IPS-NIHi7 (cell line): ENCODE measurements around the gene AKR1C8.
"Not testable (repeated sequence)": the region's sequence is repeated elsewhere in the genome, so short reads cannot be mapped to it uniquely, and the experiment has no call there.

Experiments
- DNase-seq: peaks from one replicate; pipeline ENCODE4 v3.0.0; 2012; ENCODE audit warnings: mixed read lengths; ENCODE audit errors: extremely low spot score

Gene AKR1C8

GRCh38 chr10:5168897-5169420, 16.0 kb downstream of the AKR1C8 start:
- DNase-seq: no peak

DNA sequence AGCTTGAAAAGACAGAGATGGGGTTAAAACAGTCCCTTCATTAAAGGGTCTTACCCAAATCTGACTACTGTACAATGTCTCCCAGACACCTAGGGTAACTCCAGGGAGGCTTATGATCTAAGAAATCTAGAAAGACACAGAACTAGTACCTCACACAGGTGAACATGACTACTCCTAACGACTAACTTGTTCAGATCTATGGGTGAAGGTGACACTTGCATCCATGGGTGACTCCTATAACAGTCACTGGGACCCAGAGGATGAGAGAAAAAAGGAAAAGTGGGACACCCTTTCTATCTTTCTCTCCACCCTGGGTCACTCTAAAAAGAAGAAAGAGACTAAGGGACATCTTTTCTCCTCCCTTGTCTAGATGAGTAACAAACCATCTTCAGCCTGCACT, 19.2 kb downstream of the AKR1C8 start:
- no peak for DNase-seq

DNA sequence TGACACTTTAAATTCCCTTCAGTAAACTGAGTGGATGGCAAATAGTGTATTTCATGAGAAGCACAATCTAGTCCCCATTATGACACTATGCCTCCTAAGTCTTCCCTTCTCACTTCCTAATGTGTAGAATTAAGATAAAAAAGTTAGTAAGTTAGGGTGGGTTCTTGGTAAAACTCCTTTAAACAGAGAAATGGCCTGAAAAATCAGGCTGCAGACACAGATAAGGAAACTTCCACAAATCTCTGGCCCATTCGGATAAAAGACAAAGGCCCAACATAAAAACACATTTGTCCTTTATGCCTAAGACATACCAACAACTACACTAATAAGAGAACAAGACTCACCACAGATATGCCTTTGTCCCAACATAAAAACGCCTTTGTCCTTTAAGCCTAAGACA, 21.5 kb downstream of the AKR1C8 start:
- DNase-seq: no peak

- no peak for DNase-seq
These were observed 25.8 kb downstream of the AKR1C8 start for GRCh38 chr10:5159126-5159525.

- DNase-seq: no peak
These were observed 27.4 kb downstream of the AKR1C8 start for GRCh38 chr10:5157501-5157900.

- no peak for DNase-seq
These were observed 29.0 kb downstream of the AKR1C8 start for GRCh38 chr10:5155951-5156350.

GRCh38 chr10:5151076-5151475, 33.9 kb downstream of the AKR1C8 start:
- no peak for DNase-seq

GRCh38 chr10:5148678-5149032, 36.3 kb downstream of the AKR1C8 start:
- no peak for DNase-seq

DNA sequence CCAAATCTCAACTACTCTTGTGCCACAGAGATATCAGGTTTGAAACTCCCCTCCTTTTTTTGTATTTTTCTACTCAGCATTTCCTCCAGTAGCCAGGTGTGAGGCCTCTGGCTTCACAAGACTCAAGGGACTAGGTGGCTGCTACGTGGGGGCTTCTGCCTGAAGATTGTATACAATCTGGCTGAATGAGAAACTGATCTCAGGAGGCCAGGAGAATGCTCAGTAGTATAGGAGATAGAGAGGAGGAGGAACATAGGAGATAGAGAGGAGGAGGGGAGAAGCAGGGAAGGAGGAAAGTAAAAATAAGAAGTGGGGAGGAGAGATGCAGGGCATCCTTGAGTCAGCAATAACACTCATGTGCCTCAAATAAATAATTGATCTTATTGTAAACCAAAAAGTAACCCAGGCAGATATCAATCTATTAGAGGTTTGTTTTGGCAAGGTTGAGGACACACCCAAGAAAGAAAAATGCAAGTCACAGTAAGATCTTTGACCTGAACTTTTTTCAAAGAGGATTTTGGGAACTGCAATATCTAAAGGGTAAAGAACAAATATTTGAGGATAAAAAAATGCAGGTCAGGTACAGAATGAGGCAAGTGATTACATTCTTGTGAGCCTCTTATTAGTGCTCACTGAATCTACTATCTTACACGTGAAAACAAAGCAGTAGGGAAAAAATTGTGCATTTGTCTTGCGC, 36.8 kb downstream of the AKR1C8 start:
- no peak for DNase-seq

DNA sequence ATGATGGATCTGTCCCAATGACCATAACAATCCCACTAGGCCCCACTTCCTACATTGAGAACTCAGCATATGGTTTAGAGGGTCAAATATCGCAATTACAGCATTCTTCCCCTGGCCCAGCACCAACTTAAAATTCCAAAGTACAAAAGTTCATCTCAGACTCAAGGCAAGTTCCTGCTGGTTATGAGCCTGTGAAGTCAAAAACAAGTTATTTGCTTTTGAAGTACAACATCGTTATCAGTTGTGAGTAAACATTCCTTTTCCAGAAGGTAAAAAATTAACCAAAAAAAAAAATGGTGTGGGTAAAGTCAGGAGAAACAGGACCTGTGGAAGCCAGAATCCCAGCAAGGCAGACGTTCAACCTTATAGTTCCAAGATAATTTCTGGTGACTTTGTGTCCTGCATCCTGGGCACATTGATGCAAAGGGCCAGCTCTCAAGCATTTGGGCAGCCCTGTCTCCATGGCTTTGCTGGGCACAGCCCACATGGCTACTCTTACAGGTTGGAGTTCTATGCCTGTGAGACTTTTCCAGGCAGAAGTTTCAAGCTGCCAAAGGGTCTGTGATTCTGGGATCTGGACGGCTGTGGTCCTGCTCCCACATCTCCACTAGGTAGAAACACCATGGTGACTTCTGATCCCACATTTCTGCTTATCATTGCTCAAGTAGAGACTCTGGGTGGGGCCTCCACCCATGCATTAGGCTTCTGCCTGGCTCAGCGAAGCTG, 37.5 kb downstream of the AKR1C8 start:
- DNase-seq: no peak

DNA sequence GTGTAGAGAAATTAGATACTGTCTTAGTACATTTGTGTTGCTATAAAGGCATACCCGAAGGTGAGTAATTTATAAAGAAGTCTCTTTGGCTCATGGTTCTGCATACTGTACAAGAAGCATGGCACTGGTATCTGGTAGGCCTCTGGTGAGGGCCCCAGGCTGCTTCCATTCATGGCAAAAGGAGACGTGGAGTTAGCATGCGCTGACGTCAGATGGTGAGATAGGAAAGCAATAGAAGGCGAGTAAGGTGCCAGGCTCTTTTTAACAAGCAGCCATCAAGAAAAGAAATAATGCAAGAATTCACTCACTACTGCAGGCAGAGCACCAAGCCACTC, 38.1 kb downstream of the AKR1C8 start:
- no peak for DNase-seq

- DNase-seq: no peak
These were observed 41.8 kb downstream of the AKR1C8 start for GRCh38 chr10:5143137-5143536.

DNA sequence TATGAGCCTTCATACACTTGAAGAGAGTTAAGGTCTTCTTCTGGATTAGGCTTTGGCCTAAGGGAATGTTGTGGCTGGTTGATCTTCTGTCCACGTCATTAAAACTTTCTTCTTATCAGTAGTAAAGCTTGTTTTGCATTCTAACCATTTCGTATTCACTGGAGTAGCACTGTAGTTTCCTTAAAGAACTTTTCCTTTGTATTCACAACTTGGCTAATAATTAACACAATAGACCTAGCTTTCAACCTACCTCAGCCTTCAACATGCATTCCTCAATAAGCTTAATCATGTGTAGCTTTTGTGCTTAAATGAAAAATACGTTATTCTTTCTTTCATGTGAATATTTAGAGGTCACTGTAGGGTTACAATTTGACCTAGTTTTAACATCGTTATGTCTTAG, 42.8 kb downstream of the AKR1C8 start:
- DNase-seq: no peak

- DNase-seq: not testable (repeated sequence)
These were observed 47.3 kb downstream of the AKR1C8 start for GRCh38 chr10:5137699-5138098.

DNA sequence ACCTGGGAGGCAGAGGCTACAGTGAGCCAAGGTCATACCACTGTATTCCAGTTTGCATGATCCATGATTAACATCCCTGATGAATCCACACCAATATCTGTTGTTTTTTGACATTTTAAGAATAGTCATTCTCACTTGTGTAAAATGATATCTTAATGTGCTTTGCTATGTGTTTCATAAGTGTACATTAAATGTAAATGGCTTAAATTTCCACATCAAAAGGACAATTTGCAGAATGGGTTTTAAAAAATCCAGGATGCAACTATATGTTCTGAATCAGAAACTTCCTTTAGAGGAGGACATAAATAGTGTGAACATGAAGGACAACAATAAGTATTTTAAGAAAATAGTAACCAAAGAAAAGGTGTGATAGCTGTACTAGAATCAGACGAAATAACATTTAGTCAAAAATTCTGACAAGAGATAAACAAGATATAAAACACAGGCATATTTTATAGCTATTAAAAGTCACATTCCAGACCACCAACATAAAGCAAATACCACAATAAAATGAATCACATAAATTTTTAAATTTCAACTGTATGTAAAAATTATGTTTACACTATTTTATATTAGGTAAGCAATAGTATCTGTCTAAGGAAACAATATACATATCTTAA, 48.4 kb downstream of the AKR1C8 start:
- DNase-seq: no peak

DNA sequence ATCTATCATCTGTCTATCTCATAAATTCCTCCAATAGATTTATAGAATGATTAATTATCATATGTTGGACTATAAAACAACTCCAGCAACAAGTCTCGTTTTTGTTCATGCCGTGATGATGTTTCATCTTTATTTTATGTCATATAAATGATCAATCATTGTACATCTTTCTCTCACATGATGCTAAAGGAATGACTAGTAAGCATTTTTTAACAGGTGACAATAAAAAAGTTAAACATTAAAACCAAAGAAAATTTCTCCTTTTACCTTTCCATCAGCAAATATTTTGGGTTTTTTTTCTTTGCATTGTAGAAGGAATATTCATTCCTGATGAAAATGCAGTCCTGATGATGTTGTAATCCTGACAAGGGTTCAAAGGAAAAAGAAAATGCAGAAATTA, 49.4 kb downstream of the AKR1C8 start:
- no peak for DNase-seq

DNA sequence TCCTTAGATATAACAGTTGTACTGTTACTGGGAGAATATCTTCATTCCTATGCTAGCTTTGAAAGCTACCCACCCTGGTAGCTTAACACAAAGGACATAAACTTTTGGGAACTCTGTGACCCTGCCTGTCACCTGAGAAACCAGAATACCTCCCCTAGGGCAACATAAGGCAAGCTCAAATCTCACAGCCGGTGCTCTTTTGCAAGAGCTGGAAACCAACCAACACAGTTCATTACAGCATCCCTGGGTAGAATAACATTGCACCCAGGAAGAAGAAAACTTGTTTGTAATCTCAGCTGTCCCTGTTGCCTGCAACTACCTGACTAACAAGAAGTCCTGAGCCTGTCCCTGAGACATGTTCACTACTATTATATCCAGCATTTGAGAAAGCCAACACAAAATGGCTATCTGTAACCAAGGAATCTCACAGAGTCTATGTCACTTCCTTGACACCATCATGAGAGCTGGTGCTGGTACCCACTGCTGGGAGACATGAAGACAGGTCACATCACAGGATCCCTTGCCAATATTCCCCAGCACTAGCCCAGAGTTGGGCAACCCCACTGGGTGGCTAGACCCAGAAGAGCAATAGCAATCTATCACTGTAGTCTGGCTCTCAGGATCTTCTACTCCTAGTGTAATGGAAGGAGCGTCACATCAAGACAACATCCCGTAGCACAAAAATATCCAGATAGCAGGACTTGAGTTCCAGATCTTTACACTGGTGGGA, 59.5 kb downstream of the AKR1C8 start:
- no peak for DNase-seq

DNA sequence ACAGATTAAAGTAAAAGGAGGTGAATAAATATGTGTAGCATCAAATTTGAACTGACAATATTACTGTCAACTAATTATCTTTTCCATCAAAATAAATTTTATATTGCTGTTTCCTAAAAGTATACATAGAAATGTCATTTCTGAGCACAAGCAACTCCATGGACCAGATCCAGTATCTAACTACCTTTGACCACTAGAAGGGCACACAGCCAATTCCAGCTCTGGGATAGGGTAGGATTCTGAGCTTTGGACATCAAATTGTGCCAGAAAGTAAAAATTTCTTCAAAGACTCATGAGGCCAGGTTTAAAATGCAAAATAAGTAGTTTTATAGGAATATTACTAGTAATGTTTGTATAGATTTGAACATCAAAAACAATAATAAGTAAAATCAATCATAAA, 61.1 kb downstream of the AKR1C8 start:
- no peak for DNase-seq

GRCh38 chr10:5119997-5120396, 65.0 kb downstream of the AKR1C8 start:
- not testable (repeated sequence) for DNase-seq

DNA sequence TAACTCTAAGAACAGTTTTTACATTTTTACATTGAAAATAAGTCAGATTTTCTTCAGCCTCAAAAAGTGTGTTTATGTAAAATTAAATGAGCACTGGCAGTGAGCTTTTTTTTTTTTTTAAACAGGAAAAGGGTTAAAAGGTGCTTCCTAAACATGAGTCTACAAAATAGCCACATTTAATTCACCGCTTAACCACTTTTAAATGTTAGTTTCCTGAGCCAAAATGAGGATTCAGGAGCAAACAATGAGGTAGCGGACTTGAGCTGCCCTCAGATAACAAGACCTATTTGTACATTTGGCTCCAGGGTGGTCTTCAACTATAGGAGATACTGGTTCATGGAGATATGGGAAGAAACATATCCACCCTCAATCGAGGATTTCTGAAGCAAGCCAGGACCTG, 67.9 kb downstream of the AKR1C8 start:
- no peak for DNase-seq

DNA sequence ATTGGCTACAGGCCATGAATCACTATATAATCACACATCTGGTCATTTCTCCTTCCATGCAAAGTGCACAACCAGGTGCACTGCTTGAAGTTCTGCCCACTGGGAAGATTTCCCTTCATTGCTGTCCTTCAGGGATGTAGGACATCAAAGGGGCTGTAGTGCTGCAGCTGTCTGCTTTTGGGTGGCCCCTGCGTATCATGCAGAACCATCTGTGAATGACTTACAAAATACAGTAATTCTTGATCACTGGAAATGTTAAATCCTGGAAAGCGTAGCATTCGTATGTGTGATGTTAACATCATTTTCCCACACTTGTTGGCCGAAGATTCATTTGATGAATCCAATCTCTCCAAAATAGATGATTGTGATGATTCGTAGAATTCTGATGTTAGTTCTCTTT, 68.3 kb downstream of the AKR1C8 start:
- no peak for DNase-seq

- DNase-seq: not testable (repeated sequence)
These were observed 75.1 kb downstream of the AKR1C8 start for GRCh38 chr10:5109861-5110260.
